GM18873 (cell line): ENCODE results near the gene OR10G8.

Source experiments
- ATAC-seq: cut with Tn5 transposase; IDR thresholded peaks from one replicate; pipeline ENCODE4 v1.9.1; 2021; ENCODE audit warnings: mild to moderate bottlenecking, moderate library complexity, moderate number of reproducible peaks; ENCODE audit not compliant: unreplicated experiment, low FRiP score

OR10G8 gene

DNA sequence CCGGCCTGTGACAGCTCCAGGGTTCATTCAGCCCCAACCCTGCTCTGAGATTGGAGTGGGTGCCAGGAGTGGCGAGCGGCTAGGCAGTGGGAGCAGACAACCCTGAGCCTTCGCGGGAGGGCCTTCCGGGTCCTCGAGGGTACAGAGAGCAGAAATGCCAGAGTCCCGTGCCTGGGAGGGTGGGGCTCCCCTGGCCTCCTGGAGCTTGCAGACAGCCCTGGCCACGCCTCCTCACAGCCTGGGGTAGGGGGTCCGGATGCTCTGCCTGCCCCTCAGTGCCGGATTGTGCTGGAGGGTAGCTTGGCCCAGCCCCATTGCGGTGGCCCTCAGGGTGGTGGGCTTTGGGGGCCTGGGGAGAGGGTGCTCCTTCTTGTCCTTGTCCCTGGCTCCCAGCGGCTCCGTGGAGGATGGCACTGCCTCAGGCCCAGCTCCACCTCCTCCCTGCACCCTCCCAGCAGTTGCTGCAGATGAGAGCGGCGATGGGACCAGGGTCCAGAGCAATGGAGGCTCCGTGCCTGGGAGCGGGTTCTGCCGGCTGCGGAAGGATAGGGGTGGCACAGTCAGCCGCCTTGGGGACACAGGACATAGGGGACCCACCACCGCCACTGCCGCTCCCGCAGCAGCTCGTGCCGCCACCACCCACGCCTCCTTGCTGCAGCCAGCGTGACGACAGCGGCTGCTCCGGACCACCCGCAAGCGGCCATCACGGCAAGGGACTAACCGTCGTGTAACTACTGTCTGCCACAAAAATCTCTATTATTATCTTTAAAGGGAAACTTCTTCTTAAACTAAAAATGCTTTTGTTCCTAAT, 49.4 kb downstream of the OR10G8 start:
- no peak for ATAC-seq

DNA sequence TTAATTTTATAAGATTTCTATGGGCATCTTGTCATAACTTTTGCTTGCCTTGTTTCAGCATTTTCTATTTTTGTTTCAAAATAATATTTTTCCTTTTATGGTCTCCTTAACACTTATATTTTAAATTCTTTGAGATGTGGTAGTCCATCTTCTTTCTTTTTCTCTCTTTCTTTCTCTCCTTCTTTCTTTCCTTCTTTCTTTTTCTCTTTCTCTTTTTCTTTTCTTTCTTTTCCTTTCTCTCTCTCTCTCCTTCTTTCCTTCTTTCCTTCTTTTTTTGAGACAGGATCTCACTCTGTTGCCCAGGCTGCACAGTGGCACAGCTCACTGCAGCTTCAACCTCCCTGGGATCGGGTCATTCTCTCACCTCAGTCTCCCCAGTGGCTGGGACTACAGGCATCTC, 50.7 kb downstream of the OR10G8 start:
- no peak for ATAC-seq

DNA sequence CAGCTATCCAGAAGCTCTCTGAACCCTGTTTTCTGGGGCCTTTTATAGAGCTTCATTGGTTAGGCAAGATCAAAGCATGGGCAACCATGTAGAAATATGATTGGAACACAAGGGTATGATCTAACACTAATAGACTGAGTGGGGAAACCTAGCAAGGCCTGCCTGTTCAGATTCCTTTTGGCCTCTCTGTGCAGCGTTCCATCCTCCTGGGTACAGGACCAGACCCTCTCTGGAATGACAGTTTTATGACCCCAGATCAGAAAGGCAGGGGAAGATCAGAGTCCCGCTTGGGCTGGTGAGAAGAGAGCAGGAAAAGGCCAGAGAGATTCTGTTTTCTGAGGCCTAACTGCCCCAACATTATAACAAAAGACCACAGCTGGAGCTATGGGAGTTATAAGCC, 52.0 kb downstream of the OR10G8 start:
- ATAC-seq = no peak

DNA sequence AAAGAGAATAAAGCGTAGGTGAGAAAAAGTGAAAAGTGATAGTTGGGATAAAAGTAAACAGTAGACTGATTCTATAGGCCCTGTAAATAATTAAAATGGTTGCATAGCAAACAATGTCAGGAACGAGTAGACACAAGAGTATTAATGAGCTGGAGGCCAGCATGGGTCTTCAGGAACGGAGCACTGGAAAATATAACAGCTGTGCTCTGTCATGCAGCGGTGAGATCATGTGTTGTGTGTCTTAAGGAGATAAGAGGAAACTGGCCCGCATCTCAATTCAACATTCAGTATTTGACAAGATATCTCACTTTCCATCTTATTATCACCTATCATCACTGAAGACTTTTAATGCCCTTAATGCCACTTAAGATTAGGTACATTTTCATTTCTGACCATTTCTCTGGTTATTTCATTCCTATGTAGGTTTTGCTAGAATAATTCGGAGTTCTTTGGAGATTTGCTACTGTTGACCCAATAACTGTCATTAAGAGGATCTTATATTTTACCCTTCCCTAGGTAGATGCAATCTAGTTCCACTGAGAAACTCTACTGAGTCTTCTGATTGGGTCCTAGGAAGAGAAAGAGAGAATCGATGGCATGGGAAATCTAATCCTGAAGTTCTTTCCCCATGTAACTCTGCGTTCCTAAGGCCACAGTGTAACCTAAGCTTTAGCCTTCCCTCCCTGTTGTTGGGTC, 53.2 kb downstream of the OR10G8 start:
- no peak for ATAC-seq
